ENCODE measurements around the gene NAV3.

DNA sequence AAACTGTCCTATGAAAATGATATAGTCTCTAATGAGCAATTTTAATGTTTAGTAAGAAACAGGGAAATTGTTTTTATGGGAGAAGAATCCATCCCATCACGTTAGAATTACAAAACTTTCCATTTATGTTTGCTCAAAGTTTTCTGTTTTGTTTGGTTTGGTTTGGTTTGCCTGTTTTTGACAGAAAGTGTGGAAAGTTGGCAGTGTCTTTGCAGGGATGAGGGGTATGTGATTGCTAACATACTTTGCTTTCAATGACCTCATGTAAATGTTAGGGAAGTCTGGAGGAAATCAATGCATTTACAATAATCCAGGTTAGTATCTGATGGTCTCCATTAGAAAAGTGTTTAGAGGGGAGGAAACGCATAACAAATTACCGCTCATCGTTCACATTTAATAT, 12.3 kb upstream of the NAV3 start:
- TF ChIP-seq, protein P1, sequence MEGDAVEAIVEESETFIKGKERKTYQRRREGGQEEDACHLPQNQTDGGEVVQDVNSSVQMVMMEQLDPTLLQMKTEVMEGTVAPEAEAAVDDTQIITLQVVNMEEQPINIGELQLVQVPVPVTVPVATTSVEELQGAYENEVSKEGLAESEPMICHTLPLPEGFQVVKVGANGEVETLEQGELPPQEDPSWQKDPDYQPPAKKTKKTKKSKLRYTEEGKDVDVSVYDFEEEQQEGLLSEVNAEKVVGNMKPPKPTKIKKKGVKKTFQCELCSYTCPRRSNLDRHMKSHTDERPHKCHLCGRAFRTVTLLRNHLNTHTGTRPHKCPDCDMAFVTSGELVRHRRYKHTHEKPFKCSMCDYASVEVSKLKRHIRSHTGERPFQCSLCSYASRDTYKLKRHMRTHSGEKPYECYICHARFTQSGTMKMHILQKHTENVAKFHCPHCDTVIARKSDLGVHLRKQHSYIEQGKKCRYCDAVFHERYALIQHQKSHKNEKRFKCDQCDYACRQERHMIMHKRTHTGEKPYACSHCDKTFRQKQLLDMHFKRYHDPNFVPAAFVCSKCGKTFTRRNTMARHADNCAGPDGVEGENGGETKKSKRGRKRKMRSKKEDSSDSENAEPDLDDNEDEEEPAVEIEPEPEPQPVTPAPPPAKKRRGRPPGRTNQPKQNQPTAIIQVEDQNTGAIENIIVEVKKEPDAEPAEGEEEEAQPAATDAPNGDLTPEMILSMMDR (IDR thresholded peaks at IDR 0.05 in 8 of 11, conservative IDR thresholded peaks at IDR 0.05 in 3 of 11): no peak
- TF ChIP-seq POLR2AphosphoS5 (IDR thresholded peaks at IDR 0.05) (no peak), POLR2A (IDR thresholded peaks at IDR 0.05) (no peak)

Measured in spleen (tissue), 7 donors.